ENCODE measurements around the gene JAKMIP2.

DNA sequence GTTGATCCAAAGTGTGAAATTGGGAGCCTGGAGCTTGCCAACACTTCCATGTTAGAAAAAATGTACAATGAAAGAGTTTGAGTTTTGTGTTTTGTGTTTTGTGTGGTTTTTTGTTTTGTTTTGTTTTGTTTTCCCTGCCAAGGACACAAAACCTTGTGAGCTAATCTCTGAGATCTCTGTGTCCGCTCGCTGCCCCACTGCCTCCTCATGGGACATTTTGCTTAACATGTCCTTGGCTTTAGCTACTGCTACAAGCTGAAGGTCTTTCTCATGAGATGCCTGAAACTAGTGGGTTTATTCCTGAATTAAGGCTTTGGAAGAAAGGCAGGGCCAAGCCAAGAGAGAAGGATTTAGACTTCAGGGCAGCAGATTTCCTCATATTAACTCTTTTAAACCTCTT lies 7.3 kb upstream of the JAKMIP2 start:
- no peak for TF ChIP-seq EZH2 (IDR thresholded peaks at IDR 0.05; ENCODE audit: borderline replicate concordance, low read depth, low read length, poor library complexity, severe bottlenecking)
- TF ChIP-seq, protein P1, sequence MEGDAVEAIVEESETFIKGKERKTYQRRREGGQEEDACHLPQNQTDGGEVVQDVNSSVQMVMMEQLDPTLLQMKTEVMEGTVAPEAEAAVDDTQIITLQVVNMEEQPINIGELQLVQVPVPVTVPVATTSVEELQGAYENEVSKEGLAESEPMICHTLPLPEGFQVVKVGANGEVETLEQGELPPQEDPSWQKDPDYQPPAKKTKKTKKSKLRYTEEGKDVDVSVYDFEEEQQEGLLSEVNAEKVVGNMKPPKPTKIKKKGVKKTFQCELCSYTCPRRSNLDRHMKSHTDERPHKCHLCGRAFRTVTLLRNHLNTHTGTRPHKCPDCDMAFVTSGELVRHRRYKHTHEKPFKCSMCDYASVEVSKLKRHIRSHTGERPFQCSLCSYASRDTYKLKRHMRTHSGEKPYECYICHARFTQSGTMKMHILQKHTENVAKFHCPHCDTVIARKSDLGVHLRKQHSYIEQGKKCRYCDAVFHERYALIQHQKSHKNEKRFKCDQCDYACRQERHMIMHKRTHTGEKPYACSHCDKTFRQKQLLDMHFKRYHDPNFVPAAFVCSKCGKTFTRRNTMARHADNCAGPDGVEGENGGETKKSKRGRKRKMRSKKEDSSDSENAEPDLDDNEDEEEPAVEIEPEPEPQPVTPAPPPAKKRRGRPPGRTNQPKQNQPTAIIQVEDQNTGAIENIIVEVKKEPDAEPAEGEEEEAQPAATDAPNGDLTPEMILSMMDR (conservative IDR thresholded peaks at IDR 0.05; ENCODE audit: low read depth, low read length) = no peak

All from A673 (cell line).